ENCODE measurements around the gene B4GALT1.

The B4GALT1 gene

DNA sequence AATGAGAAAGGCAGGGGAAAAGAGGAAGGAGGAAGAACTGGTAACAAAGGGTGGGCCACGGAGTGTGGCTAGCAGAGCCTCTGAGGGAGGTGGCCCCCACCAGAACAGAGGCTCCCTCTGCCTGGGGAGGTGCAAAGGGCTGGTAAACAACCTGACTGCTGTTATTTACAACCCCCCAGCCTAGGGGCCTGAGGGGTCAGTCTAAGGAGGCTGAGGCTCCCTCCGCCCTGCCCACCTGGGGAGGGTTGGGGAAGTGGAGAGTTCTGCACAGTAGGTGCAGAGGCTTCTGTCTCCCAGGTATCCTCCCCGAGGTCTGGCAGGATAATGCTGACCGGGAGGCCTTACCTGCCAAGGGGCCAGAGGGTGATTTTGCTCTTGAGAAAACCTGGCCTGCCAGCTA lies 55.0 kb downstream of the B4GALT1 start:
- H3K4me3 ChIP-seq (ENCODE audit: low read depth, low read length): no peak overlapping the region
- TF ChIP-seq CTCF (IDR thresholded peaks at IDR 0.05; ENCODE audit: low read depth, low read length): no peak
- DNase-seq (ENCODE audit: low read depth, low spot score): no peak
- in situ Hi-C loops (cut with HindIII; ENCODE audit: low sequenced_read_pairs): no loop called here

DNA sequence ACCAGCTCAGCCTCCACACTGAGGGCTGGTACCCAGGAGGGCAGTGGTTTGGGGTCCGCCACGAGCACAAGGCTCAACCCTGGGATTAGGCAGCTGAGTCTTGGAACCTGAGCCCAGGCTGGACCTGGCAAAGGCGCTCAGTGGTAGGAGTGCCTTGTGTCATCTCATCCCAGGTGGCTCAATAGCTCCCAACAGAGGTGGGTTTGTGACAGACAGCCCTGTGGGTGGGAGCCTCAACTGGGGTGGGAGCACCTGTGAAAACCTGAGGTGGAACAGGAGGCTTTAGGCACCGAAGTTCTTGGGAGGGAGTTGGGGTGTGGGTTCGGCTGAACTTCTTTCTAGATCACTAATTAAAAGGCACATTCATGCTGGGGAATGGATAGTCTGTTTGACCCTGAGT lies 55.5 kb downstream of the B4GALT1 start:
- no peak for TF ChIP-seq CTCF (IDR thresholded peaks at IDR 0.05; ENCODE audit: low read depth, low read length)
- in situ Hi-C loops (cut with HindIII; ENCODE audit: low sequenced_read_pairs): no loop called here
- H3K4me3 ChIP-seq (ENCODE audit: low read depth, low read length): no peak overlapping the region
- DNase-seq (ENCODE audit: low read depth, low spot score): no peak

GRCh38 chr9:33110686-33111085 lies 56.5 kb downstream of the B4GALT1 start:
- no peak for TF ChIP-seq CTCF (IDR thresholded peaks at IDR 0.05; ENCODE audit: low read depth, low read length)
- H3K4me3 ChIP-seq (ENCODE audit: low read depth, low read length): no peak overlapping the region
- in situ Hi-C loops (cut with HindIII; ENCODE audit: low sequenced_read_pairs): no loop called here
- no peak for DNase-seq (ENCODE audit: low read depth, low spot score)

- no peak for TF ChIP-seq CTCF (IDR thresholded peaks at IDR 0.05; ENCODE audit: low read depth, low read length)
- in situ Hi-C loops (cut with HindIII; ENCODE audit: low sequenced_read_pairs): no loop called here
- no peak for DNase-seq (ENCODE audit: low read depth, low spot score)
- H3K4me3 ChIP-seq (ENCODE audit: low read depth, low read length): no peak overlapping the region
These were observed 57.1 kb downstream of the B4GALT1 start for GRCh38 chr9:33109850-33110595.

DNA sequence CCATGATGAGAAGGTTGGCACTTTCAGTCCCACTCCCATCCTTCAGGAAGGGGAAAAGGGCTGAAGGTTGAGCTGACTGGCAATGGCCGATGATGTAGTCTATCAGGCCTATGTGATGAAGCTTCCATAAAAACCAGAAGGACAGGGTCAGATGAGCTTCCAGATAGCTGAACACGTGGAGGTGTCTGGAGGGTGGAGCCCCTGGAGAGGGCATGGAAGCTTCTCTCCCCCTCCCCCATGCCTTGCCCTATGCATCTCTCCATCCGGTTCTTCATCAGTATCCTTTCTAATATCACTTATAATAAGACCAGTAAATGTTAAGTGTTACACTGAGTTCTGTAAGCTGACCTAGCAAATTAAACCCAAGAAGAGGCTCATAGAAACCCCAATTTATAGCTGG lies 58.0 kb downstream of the B4GALT1 start:
- no peak for TF ChIP-seq CTCF (IDR thresholded peaks at IDR 0.05; ENCODE audit: low read depth, low read length)
- H3K4me3 ChIP-seq (ENCODE audit: low read depth, low read length): no peak overlapping the region
- in situ Hi-C loops (cut with HindIII; ENCODE audit: low sequenced_read_pairs): no loop called here
- DNase-seq (ENCODE audit: low read depth, low spot score): no peak

DNA sequence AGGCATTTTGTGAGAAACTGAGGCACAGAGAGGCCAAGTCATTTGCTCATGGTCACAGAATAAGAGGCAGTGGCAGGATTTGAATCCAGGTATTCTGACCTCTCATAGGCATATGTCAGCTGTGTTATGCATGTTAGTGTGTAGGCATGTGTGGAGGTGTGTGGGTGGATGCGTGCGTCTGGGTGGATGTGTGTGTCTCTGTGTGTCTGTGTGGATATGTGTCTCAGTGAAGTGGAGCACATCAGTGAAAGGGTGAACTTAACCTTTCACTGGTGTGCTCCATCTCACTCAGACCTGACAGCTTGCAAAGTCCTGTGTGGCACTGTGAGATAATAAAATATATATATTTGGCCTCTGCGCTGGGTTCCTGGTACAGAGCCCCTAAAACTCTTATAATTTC lies 58.7 kb downstream of the B4GALT1 start:
- in situ Hi-C loops (cut with HindIII; ENCODE audit: low sequenced_read_pairs): no loop called here

More for the DNA sequence above, 58.7 kb downstream of the B4GALT1 start:
- no peak for TF ChIP-seq CTCF (IDR thresholded peaks at IDR 0.05; ENCODE audit: low read depth, low read length)
- no peak for DNase-seq (ENCODE audit: low read depth, low spot score)
- no peak overlapping the region for H3K4me3 ChIP-seq (ENCODE audit: low read depth, low read length)

Measured in astrocyte of the spinal cord (primary cell).